Measurements from ENCODE around the gene DAAM1. TPM values are rescaled to one million over a fixed set of nuclear protein-coding genes. Genes with fewer than 3 reads are reported as not detected.

DAAM1 gene
- total RNA-seq, 2 donors from 2014 or later = 94.0 to 99.4 TPM

DNA sequence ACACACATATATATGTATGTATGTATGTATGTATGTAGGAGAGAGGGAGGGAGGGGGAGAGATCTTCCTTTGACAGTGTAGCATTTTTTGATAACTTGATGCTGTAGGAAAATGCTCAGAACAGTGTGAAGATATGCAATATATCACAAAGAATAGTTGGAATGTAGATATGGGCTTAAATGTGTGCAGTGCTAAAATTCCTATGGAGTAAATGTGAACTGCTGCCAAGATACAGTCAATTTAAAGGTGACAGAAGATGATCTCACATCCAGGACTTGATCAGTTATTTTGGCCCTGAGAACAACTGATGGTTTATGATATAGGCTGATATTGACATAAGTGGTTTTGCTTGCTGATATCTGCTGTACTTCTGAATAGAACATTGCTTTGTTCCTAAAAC is 84.2 kb downstream of the DAAM1 start:
- DNase-seq = no peak
- Histone ChIP-seq H3K36me3 (ENCODE audit: control insufficient read depth, insufficient read depth, low read length) (peaks cover 33% of the 10 kb centered on the region), H3K4me1 (ENCODE audit: control insufficient read depth, insufficient read depth, low read length) (no peaks in the 10 kb centered on the region), H3K27me3 (ENCODE audit: control insufficient read depth, insufficient read depth, low read length, poor library complexity, severe bottlenecking) (no peaks in the 10 kb centered on the region), H3K4me3 (ENCODE audit: low read length) (no peak overlapping the region), H3K27ac (ENCODE audit: low read depth, low read length) (no peak overlapping the region), H3K9me3 (ENCODE audit: control insufficient read depth, low read length) (peaks cover 8% of the 10 kb centered on the region), H3K9ac (ENCODE audit: extremely low read depth, low read length, poor library complexity, severe bottlenecking) (no peak overlapping the region)
- Mint-ChIP-seq H3K27ac (no peak overlapping the region), H3K27me3 (ENCODE audit: insufficient read depth) (no peaks in the 10 kb centered on the region), H3K4me3 (no peak overlapping the region), H3K4me1 (peaks cover 11% of the 10 kb centered on the region), H3K36me3 (ENCODE audit: low read depth) (peaks cover 17% of the 10 kb centered on the region), H3K9me3 (no peaks in the 10 kb centered on the region)
- TF ChIP-seq CTCF (conservative IDR thresholded peaks at IDR 0.05) = no peak

GRCh38 chr14:59273737-59274136 is 85.3 kb downstream of the DAAM1 start:
- TF ChIP-seq CTCF (conservative IDR thresholded peaks at IDR 0.05) = no peak
- Histone ChIP-seq H3K9me3 (ENCODE audit: control insufficient read depth, low read length) (peaks cover under 1% of the 10 kb centered on the region), H3K9ac (ENCODE audit: extremely low read depth, low read length, poor library complexity, severe bottlenecking) (no peak overlapping the region), H3K4me3 (ENCODE audit: low read length) (no peak overlapping the region), H3K36me3 (ENCODE audit: control insufficient read depth, insufficient read depth, low read length) (peaks cover 27% of the 10 kb centered on the region), H3K4me1 (ENCODE audit: control insufficient read depth, insufficient read depth, low read length) (no peaks in the 10 kb centered on the region), H3K27ac (ENCODE audit: low read depth, low read length) (no peak overlapping the region), H3K27me3 (ENCODE audit: control insufficient read depth, insufficient read depth, low read length, poor library complexity, severe bottlenecking) (no peaks in the 10 kb centered on the region)
- Mint-ChIP-seq H3K27ac (no peak overlapping the region), H3K27me3 (ENCODE audit: insufficient read depth) (no peaks in the 10 kb centered on the region), H3K9me3 (no peaks in the 10 kb centered on the region), H3K4me3 (no peak overlapping the region), H3K4me1 (peaks cover 11% of the 10 kb centered on the region), H3K36me3 (ENCODE audit: low read depth) (peaks cover 11% of the 10 kb centered on the region)
- DNase-seq = no peak
- 94 to 96% methylated on average over 2 to 4 of the region's 4 CpGs for WGBS, 2 experiments (ENCODE audit: insufficient coverage in 1 of 2, insufficient read length in 1 of 2)

GRCh38 chr14:59274991-59275391 is 86.5 kb downstream of the DAAM1 start:
- Mint-ChIP-seq H3K4me1 (peaks cover 2% of the 10 kb centered on the region), H3K36me3 (ENCODE audit: low read depth) (peaks cover 7% of the 10 kb centered on the region), H3K27ac (no peak overlapping the region), H3K4me3 (no peak overlapping the region), H3K27me3 (ENCODE audit: insufficient read depth) (no peaks in the 10 kb centered on the region), H3K9me3 (no peaks in the 10 kb centered on the region)
- no peak for DNase-seq
- WGBS, 2 experiments (ENCODE audit: insufficient coverage in 1 of 2, insufficient read length in 1 of 2) = 40 to 93% methylated on average over 1 to 2 of the region's 3 CpGs
- H3K9me3 ChIP-seq (ENCODE audit: control insufficient read depth, low read length) = no peaks in the 10 kb centered on the region
- H3K36me3 ChIP-seq (ENCODE audit: control insufficient read depth, insufficient read depth, low read length) = peaks cover 26% of the 10 kb centered on the region
- TF ChIP-seq CTCF (conservative IDR thresholded peaks at IDR 0.05) = no peak
- H3K9ac ChIP-seq (ENCODE audit: extremely low read depth, low read length, poor library complexity, severe bottlenecking) = no peak overlapping the region
- no peaks in the 10 kb centered on the region for H3K4me1 ChIP-seq (ENCODE audit: control insufficient read depth, insufficient read depth, low read length)
- H3K4me3 ChIP-seq (ENCODE audit: low read length) = no peak overlapping the region
- no peaks in the 10 kb centered on the region for H3K27me3 ChIP-seq (ENCODE audit: control insufficient read depth, insufficient read depth, low read length, poor library complexity, severe bottlenecking)
- no peak overlapping the region for H3K27ac ChIP-seq (ENCODE audit: low read depth, low read length)

Data from endodermal cell (in vitro differentiated cells).